LHCN-M2 (cell line): ENCODE measurements around the gene PDZD2. TPM values are rescaled to one million over a fixed set of nuclear protein-coding genes. Genes with fewer than 3 reads are reported as not detected.
"Not testable (repeated sequence)": the region's sequence is repeated elsewhere in the genome, so short reads cannot be mapped to it uniquely, and the experiment has no call there.

Source experiments
- DNase-seq: peaks from one replicate; pipeline ENCODE4 v3.0.0-alpha.2; 2012; ENCODE audit warnings: low read depth
- polyA plus RNA-seq: library from polyadenylated mRNA; unstranded; fragments of >200 nt; gene quantifications from one replicate; pipeline ENCODE4 v1.2.1, GENCODE V29; 2012; ENCODE audit warnings: missing spikeins
- total RNA-seq: library from RNA; depleted of rRNA; stranded (reverse); fragments of >200 nt; gene quantifications from 2 replicates; pipeline ENCODE4 v1.2.3, GENCODE V29; 2014; rRNA removed

The PDZD2 gene
- not detected in 2 replicates for total RNA-seq
- polyA plus RNA-seq: 0.10 TPM

- DNase-seq: peak; percentile 41
Observed at GRCh38 chr5:31638748-31639418, at the start of gene PDZD2. Gene PDZD2, plus strand, starts transcription at chr5:31639131.

GRCh38 chr5:31593665-31594064, 45.3 kb upstream of the PDZD2 start:
- no peak for DNase-seq

- no peak for DNase-seq
Observed at GRCh38 chr5:31596354-31596753, 42.6 kb upstream of the PDZD2 start.

- DNase-seq: no peak
Observed at GRCh38 chr5:31598640-31599611, 40.0 kb upstream of the PDZD2 start.

- not testable (repeated sequence) for DNase-seq
Observed at GRCh38 chr5:31602305-31602704, 36.6 kb upstream of the PDZD2 start.

- DNase-seq: no peak
Observed at GRCh38 chr5:31604240-31604639, 34.7 kb upstream of the PDZD2 start.

GRCh38 chr5:31604644-31605043, 34.3 kb upstream of the PDZD2 start:
- DNase-seq: no peak

- DNase-seq: no peak
Observed at GRCh38 chr5:31605920-31606319, 33.0 kb upstream of the PDZD2 start.

GRCh38 chr5:31607546-31607945, 31.4 kb upstream of the PDZD2 start:
- no peak for DNase-seq

GRCh38 chr5:31611002-31611401, 27.9 kb upstream of the PDZD2 start:
- no peak for DNase-seq

- no peak for DNase-seq
Observed at GRCh38 chr5:31613651-31614050, 25.3 kb upstream of the PDZD2 start.

- no peak for DNase-seq
Observed at GRCh38 chr5:31614151-31615020, 24.5 kb upstream of the PDZD2 start.

GRCh38 chr5:31617867-31618266, 21.1 kb upstream of the PDZD2 start:
- no peak for DNase-seq

GRCh38 chr5:31620026-31620425, 18.9 kb upstream of the PDZD2 start:
- no peak for DNase-seq

- DNase-seq: no peak
Observed at GRCh38 chr5:31623249-31623648, 15.7 kb upstream of the PDZD2 start.

- no peak for DNase-seq
Observed at GRCh38 chr5:31625394-31625793, 13.5 kb upstream of the PDZD2 start.

GRCh38 chr5:31626156-31626555, 12.8 kb upstream of the PDZD2 start:
- no peak for DNase-seq

- no peak for DNase-seq
Observed at GRCh38 chr5:31626604-31627234, 12.2 kb upstream of the PDZD2 start.

- peak; percentile 6 for DNase-seq
Observed at GRCh38 chr5:31630931-31631330, 8.0 kb upstream of the PDZD2 start.

- DNase-seq: no peak
Observed at GRCh38 chr5:31632460-31632859, 6.5 kb upstream of the PDZD2 start.

GRCh38 chr5:31635446-31635845, 3.5 kb upstream of the PDZD2 start:
- DNase-seq: no peak
